GM12873 (cell line): ENCODE measurements around the gene BHLHE23.

Source experiments
- CTCF ChIP-seq: IDR thresholded peaks from 2 replicates; pipeline ENCODE4 v1.5.1; 2012; ENCODE audit warnings: low read depth, mild to moderate bottlenecking, moderate library complexity, low read length, control low read depth; ENCODE audit not compliant: insufficient read depth; ENCODE audit errors: missing control alignments

Gene BHLHE23

GRCh38 chr20:63006540-63007359, at the start of gene BHLHE23:
Gene BHLHE23, minus strand, starts transcription at chr20:63006964. Its CDS starts 190 bp downstream, at chr20:63006774.
- TF ChIP-seq CTCF: no peak

- TF ChIP-seq CTCF: no peak
These were observed 48.9 kb upstream of the BHLHE23 start for GRCh38 chr20:63055575-63056235.

GRCh38 chr20:63054681-63055240, 48.0 kb upstream of the BHLHE23 start:
- TF ChIP-seq CTCF: no peak

- TF ChIP-seq CTCF: no peak
These were observed 47.3 kb upstream of the BHLHE23 start for GRCh38 chr20:63054103-63054474.

GRCh38 chr20:63053432-63054102, 46.8 kb upstream of the BHLHE23 start:
- TF ChIP-seq CTCF: no peak

- TF ChIP-seq CTCF: no peak
These were observed 46.0 kb upstream of the BHLHE23 start for GRCh38 chr20:63052571-63053431.

GRCh38 chr20:63051911-63052310, 45.1 kb upstream of the BHLHE23 start:
- no peak for TF ChIP-seq CTCF
